Lower leg skin (tissue), 4 donors: ENCODE data around the gene F2RL3. TPM values are rescaled to one million over a fixed set of nuclear protein-coding genes. Genes with fewer than 3 reads are reported as not detected.
A peak's percentile ranks its signal among the peaks of the same experiment; 100 is the strongest.
"Not testable (repeated sequence)": the region's sequence is repeated elsewhere in the genome, so short reads cannot be mapped to it uniquely, and the experiment has no call there.

Experiments
- DNase-seq, 2 donors: peaks; one replicate each; pipeline ENCODE4 v3.0.0-alpha.2; 2019; ENCODE audit warnings: low spot score in 2 of 2
- H3K4me3 ChIP-seq: fragments of 200-600 bp; sonication (generic); 2 replicates; pipeline ENCODE4 v1.5.1; 2017; ENCODE audit warnings: mild to moderate bottlenecking, low read depth; ENCODE audit not compliant: poor library complexity, severe bottlenecking
- CTCF ChIP-seq, 3 donors: fragments of 450-650 bp; IDR thresholded peaks; one replicate each; pipeline ENCODE4 v1.5.1; 2016; ENCODE audit warnings: antibody characterized with exemption in 3 of 3, mild to moderate bottlenecking in 3 of 3, moderate library complexity in 2 of 3
- POLR2A ChIP-seq, 2 donors: fragments of 450-650 bp; IDR thresholded peaks; one replicate each; pipeline ENCODE4 v1.6.1; 2016 to 2017; ENCODE audit warnings: antibody characterized with exemption in 2 of 2, mild to moderate bottlenecking in 1 of 2, moderate library complexity in 1 of 2
- WGBS, 2 donors: methylation state at CpG; one replicate each; pipeline ENCODE4 v1.1.5; 2018; 5-methylcytosine and 5-hydroxymethylcytosine counted together
- intact Hi-C: fragments of 100-400 bp; cut with DNase I; formaldehyde crosslinking; loops from one replicate; pipeline ENCODE4 v1.15.0; 2023; ENCODE audit warnings: low total_unique reads
- total RNA-seq, 4 donors: library from RNA; depleted of rRNA; stranded (reverse); fragments of >200 nt; gene quantifications; one replicate each; pipeline ENCODE4 v1.1.0, GENCODE V29; 2016

Gene F2RL3
- total RNA-seq, 4 donors from 2014 or later, result 3.7 to 11.0 (median 5.6) TPM

- 60 to 76% methylated on average over 5 of the region's 5 CpGs for WGBS, 2 donors
- no peak overlapping the region for H3K4me3 ChIP-seq
- intact Hi-C loops, result no loop called here
- TF ChIP-seq POLR2A (IDR thresholded peaks at IDR 0.05) (no peak), CTCF (IDR thresholded peaks at IDR 0.05) (no peak)
- DNase-seq, result no peak
These were observed 42.0 kb downstream of the F2RL3 start for GRCh38 chr19:16930753-16931152.

GRCh38 chr19:16931306-16931705 lies 42.5 kb downstream of the F2RL3 start:
- intact Hi-C loops, result no loop called here
- no peak overlapping the region for H3K4me3 ChIP-seq
- 97 to 100% methylated on average over 4 of the region's 4 CpGs for WGBS, 2 donors
- no peak for DNase-seq
- TF ChIP-seq POLR2A (IDR thresholded peaks at IDR 0.05), result no peak
- no peak for TF ChIP-seq CTCF (IDR thresholded peaks at IDR 0.05)

- DNase-seq, result no peak
- WGBS, 2 donors, result 95 to 98% methylated on average over 1 of the region's 1 CpG
- H3K4me3 ChIP-seq, result no peak overlapping the region
- intact Hi-C loops, result no loop called here
- no peak for TF ChIP-seq CTCF (IDR thresholded peaks at IDR 0.05)
- no peak for TF ChIP-seq POLR2A (IDR thresholded peaks at IDR 0.05)
These were observed 45.7 kb downstream of the F2RL3 start for GRCh38 chr19:16934489-16934888.

GRCh38 chr19:16936901-16937300 lies 48.1 kb downstream of the F2RL3 start:
- intact Hi-C loops, result no loop called here
- no peak overlapping the region for H3K4me3 ChIP-seq
- 93 to 95% methylated on average over 2 of the region's 2 CpGs for WGBS, 2 donors
- no peak for DNase-seq
- no peak for TF ChIP-seq CTCF (IDR thresholded peaks at IDR 0.05)
- no peak for TF ChIP-seq POLR2A (IDR thresholded peaks at IDR 0.05)

- H3K4me3 ChIP-seq, DNase-seq, intact Hi-C loops: not testable (repeated sequence)
- WGBS, 2 donors, result 93 to 96% methylated on average over 12 of the region's 12 CpGs
These were observed 49.0 kb downstream of the F2RL3 start for GRCh38 chr19:16937796-16938195.

- DNase-seq, result no peak
- TF ChIP-seq POLR2A (IDR thresholded peaks at IDR 0.05) (no peak), CTCF (IDR thresholded peaks at IDR 0.05) (no peak)
- intact Hi-C loops, result no loop called here
- WGBS, 2 donors, result 89 to 91% methylated on average over 11 of the region's 11 CpGs
- no peak overlapping the region for H3K4me3 ChIP-seq
These were observed 49.4 kb downstream of the F2RL3 start for GRCh38 chr19:16938211-16938610.

- peak in 1 of 2 donors; percentile 28 for DNase-seq
- intact Hi-C loops, H3K4me3 ChIP-seq: not testable (repeated sequence)
- WGBS, 2 donors, result 94 to 96% methylated on average over 7 of the region's 7 CpGs
These were observed 51.3 kb downstream of the F2RL3 start for GRCh38 chr19:16940063-16940462.
